Stimulated activated CD4-positive, alpha-beta T cell treated with anti-CD3 and anti-CD28 coated beads, Interleukin-4, amount 100 ng/mL, for 48 hours (primary cell): ENCODE results near the gene IGSF5.
"Not testable (repeated sequence)": the region's sequence is repeated elsewhere in the genome, so short reads cannot be mapped to it uniquely, and the experiment has no call there.

Experiments used
- DNase-seq, 2 donors: peaks; one replicate each; pipeline ENCODE4 v3.0.0-alpha.2; 2020; ENCODE audit warnings: low read depth in 2 of 2

The IGSF5 gene

DNA sequence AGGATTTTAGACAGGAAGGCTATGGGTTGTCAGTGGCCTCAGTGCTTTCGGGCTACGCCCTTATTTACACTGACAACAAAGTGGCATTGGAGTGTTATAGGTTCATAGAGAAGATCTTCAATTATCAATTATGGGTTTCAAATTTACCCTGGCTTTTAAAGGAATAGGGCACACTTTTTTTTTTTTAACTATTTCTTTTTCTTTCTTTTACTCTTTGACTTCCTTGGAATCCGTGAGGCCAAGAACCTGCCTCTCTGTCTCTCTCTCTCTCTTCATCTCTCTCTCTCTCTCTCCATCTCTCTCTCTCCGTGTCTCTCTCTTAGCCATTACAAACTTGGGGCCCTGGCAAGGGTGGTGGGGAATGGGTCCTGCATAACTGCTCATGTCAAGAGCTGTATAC lies at the start of gene IGSF5:
IGSF5 (plus strand) TSS at position 301 of the 400 bp plus-strand sequence. CDS start 327 bp downstream, outside the sequence.
- not testable (repeated sequence) for DNase-seq

DNA sequence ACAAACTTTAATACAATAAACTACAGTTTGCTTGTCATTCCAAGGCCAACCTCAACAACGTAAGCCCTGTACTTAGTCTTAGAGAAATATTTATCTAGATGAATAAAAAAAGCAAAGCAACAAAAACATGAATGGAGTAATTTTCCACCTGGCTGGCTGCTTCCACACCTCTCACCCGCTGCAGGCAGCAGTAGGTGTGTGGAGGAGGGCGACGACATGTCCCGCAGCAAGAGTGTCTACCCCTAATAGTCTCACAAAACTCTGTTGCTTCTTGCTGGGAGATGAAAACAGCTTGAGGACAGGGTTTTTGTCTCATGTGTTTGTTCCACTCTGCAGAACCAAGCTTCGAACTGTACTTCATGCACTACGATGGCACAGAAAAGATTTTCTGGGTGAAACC lies 48.8 kb upstream of the IGSF5 start:
- DNase-seq = no peak

DNA sequence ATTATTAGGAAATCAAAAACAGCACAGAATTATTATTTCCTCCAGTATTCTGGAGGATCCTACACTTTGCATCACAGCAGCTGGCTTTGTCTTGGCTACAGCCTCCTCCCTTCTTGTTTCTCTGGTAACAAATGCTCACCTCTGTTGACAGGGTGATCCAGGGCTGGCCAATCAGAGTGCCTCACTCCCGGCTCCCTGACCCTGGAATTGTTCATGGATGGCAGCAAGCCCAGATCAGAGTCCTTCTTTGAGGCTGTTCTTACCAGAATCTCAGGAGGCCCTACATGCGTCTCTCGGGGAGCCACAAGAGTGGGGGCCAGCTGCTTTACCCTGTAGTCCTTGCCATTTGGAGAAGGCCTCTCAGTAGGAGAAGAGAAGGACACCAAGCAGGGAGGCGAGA lies 48.4 kb upstream of the IGSF5 start:
- no peak for DNase-seq

DNA sequence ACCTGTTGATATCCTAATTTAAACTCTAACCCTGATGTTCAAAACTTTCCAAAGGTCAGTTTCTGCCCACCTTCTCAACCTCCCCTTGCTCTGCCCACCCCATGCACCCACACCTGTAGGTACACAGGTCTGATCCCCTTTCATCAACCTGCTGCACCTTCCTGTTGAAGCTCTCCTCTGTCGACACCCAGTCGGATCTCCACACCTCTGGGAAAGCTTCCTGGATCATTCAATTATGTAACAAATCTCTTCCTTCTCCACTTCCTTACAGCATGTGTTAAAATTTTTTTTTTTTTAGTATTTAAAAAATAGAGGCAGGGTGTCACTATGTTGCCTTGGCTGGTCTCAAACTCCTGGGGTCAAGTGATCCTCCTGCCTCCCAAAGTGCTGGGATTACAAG lies 44.7 kb upstream of the IGSF5 start:
- no peak for DNase-seq

DNA sequence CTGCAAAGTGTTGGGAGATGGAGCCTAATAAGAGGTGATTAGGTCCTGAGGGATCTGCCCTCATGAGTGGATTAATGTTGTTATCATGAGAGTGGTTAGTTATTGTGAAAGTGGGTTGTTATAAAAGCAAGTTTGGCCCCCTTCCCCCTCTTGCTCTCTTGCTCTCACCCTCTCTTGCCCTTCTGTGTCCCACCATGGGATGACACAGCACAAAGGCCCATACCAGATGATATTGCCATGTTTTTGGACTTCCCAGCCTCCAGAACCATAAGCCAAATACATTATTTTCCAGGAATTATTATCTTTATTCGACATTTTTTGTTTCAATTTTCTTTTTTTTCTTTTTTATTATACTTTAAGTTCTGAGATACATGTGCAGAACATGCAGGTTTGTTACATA lies 41.4 kb upstream of the IGSF5 start:
- DNase-seq = no peak

DNA sequence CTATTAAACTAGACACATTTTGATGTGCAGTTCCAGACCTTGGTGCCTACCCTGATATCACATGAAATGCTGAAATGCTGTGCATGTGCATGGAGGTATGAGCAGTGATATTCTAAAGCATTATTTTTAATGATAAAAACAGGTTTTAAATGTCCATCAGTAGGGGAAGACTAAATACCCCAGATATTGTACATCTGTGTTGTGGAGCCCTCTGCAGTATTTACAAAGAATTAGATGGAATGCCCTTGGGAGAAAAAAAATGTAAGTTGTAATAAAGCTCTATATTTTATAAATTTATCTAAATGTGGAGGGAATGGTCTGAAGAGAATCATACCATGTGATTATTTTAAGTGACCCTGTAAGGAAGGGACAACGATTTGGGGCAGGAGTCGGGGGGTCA lies 39.1 kb upstream of the IGSF5 start:
- no peak for DNase-seq

DNA sequence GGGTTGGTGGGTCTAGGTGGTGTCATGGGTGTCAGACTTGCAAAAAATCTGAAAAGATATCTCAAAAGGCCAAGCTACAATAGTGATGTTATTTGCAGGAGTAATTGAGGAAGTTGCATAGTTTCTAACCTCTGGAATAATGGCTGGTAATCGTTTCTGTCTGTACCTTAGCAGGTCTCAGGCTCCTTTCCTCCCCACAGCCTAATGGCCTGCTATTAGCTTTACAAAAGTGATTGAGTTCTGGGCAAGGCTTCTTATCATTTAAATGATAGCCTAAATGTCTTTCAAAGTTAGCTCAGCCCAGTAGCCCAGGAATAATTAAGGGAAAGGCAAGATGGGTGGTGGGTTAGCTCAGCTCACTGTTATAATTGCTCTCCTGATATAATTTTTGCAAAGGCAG lies 37.7 kb upstream of the IGSF5 start:
- no peak for DNase-seq

DNA sequence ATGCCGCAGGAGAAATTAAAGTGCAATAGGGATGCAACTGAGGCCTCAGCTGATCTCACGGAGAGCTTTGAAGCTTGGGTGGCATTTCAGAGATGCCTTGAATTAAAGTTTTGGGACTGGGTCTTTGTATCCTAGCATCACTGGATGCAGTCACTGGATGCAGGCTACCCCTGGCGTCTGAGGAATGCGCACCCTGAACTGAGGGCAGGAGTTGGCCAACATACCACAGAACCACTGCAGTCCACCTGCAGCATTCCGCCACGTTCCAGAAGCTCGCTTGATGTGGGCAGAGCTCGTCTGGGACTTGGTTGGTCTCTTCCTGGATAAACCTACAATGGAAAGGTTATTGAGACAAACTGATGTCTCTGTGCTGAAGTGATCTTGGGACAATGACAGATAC lies 34.1 kb upstream of the IGSF5 start:
- no peak for DNase-seq

DNA sequence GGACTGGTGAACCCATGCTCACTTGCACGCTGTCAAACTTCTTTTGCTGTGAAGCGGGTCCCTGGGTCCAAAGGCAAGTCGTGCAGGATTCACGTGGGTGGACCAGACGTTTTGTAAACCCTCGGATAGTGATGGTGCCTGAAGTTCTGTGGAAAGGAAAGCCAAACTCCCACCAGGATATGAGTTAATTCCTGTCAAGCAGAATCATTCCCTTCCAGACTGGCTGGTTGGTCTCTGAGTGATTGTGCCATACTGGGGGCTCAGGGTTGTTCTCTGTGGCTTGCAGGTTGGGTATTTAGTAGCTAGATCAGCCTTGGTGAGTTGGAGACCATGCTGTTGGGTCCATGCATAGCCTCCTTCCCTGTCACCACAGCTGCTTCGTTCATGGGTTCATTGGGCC lies 32.7 kb upstream of the IGSF5 start:
- no peak for DNase-seq

DNA sequence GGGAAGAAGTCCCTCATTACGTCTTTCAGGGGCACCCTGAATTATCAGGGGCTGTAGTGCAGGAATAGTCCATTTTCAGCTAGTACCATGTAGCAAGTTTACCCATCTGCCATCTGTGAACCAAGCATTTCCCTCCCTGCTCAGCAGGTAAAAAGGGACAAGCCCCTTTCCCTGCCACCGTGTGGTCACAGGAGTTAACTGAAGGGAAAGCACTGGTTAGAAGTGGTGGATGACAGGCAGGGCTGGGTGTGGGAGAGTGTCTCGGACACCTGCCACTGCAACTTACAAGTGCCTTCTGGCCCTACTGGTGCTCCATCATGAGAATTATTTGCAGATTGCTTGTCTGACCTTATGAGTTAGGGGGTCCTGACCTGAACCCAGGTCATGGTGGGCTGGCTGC lies 32.0 kb upstream of the IGSF5 start:
- DNase-seq = no peak

DNA sequence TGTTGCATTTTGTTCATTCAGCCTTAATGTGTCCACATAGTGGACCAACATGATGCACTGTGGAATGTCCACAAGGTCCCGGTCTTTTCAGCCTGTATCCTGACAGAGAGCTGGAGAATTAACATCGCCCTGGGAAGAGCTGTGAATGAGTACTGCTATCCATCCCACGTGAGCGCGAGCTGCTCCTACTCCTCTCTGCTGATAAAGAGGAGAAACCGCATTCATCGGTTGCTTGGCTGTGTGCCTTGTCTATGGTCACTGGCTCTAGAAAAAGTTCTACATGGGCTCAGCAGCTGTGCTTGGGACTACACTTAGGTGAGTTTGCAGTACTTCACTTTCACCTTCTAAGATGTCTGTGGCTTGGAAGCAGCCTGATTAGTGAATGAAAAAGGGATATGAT lies 31.1 kb upstream of the IGSF5 start:
- no peak for DNase-seq

DNA sequence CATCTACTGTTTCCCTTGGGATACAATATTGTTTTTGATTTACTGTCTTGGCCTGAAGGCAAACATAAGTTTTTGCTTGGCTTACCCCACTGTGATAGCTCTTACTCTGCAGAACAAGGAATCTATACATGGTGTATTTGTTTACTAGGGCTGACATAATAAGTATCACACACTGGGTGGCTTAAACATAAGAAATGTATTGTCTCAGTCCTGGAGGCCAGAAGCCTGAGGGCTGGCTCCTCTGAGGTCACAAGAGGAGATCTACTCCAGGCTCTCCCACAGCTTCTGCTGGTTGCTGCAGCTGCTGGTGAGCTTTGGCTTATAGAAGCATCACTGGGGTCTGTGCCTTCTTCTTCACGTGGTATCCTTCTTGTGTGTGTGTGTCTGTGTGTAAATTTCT lies 30.7 kb upstream of the IGSF5 start:
- DNase-seq = no peak

DNA sequence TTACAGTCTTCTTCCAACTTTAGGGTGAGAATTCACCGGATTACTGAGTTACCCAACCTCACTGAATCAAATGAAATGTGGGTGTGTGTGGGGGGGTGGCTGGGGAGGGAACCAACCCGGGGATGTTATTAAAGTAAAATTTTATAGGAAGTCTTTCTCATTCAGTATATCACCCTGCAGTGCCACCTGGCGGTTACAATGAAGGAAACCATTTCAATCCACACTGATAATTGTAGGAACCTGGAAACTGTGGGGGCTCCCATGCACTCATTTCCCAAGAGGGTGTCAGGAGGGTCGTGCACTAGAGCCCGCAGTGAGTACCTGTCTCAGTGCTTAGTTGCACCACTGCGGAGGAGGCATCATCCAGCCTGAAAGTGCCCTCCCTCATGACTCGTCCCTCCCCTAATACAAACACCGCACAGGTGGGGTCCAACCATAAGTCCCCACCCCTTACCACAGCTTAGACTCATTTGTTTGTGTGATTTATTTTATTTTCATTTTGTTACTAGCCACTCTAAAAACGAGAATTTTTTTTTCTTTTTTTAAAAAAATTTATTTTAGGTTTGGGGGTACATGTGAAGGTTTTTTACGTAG lies 29.1 kb upstream of the IGSF5 start:
- peak; percentile 11 to 28 for DNase-seq

DNA sequence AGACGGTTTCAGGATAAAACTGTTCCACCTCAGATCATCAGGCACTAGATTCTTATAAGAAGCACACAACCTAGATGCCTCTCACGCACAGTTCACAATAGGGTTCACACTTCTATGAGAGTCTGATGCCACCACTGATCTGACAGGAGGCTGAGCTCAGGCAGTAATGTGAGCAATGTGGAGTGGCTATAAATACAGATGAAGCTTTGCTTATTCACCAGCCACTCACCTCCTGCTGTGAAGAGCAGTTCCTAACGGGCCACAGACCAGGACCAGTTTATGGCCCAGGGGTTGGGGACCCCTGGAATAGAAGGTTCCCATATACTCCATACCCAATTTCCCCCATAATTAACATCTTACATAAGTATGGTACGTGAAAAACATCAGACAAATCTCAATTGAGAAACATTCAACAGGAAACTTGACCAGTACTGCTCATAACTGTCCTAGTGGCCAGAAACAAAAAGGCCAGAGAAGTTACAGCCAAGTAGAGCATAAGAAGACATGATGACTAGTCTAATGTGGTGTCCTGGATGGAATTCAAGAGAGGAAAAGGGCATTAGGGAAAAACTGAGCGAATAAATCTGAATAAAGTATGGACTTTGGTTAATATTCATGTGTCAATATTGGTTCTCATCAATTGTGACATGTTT lies 24.7 kb upstream of the IGSF5 start:
- no peak for DNase-seq

DNA sequence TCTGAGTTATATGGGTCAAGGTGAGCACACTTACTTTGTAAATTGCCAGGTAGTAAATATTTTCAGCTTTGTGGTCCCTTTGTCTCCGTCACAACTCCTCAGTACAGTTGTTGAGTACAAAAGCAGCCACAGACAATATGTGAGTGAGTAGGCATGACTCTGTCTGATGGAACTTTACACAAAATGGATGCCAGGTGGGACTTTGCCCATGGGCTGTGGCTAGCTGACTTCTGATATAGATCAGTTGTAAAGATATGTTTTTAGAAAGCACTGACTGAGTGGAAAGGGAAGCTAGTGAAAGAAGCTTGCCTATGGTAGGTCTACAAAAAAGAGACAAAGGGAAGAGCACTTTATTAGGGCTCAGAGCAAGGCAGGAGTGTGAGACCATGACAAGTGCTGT lies 23.1 kb upstream of the IGSF5 start:
- DNase-seq = no peak

DNA sequence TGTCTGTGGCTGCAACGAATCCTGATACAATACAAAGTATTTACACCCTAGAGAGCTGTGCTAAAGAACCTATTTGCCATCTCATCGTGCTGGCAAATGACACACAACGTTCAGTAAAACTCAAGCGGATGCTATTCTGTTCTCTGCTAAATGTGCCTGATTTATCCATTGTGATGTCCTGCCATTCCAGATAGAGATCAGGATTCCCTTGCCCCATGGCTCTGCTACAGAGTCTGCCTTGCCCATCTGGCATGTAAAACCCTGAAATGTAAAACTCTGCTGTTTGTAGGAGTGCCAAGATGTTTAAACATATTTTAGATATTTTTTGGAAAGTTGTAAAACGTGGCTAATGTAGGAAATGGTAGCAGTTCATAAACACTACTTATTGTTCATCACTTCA lies 20.0 kb upstream of the IGSF5 start:
- DNase-seq = no peak

DNA sequence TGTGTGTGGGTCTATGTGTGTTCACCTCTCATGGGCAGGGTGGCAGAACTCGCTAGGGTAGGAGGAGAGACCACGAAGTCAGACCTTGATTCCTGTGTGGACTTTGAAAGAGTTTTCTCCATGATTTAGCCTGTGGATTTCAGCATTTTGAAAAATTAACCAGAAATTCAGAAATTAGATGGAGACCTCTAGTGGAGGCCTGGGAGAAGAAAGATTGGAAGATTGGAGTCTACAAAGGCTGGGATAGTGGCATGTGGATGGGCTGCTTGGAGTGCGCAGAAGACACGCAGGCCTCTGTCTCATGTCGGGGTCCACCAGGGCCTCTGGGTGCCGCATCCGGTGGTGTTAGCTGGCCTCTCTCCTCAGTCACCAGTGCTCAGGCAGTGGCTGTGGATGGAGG lies 18.9 kb upstream of the IGSF5 start:
- DNase-seq = no peak

DNA sequence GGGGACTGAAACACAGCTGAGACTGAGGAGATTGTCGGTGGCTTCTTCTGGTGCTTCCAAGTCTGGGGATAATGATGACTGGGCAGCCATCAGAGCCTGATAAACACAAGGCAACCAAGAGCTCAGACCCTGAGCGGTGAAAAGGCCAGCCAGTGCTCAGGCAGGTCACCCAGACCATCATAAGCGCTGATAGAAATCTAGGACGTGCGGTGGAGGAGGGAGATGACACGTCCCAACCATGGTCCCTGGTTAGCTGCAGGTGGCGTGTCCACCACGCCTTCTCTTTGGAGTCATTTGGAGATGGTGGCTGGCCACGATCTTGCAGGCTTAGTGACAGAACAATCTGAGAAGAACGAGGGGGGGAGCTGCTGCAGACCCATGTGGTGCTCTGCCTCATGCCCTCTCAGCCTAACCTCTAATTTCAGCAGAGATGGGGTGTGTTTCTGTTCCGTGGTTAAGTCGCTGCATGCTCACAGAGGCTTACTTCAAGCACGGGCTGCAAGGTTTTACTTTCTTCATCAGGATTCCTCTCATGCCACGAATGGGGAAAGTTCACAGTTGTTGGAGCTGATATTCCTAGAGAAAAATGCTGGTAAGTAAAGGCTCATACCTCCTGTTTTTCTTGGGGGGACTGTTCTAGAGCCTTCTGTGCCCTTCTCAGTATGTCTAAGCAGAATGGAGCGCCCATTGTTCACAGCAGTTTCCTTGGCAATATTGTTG lies 17.4 kb upstream of the IGSF5 start:
- no peak for DNase-seq

DNA sequence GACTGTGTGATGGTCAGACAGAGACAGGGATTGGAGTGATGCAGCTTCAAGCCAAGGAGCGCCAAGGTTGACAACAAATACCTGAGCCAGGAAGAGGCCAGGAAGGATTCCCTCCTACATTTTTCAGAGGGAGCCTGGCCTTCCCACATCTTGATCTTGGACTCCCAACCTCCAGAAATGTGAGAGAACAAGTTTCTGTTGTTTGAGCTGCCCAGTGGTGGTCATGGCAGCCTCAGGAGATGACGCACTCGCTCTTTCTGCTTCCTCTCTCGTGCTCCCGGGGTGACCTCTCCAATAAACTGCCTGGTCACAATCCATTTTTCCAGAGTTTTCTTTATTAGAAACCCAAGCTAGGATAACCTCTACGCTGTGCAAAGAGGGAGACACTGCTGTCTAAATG lies 16.6 kb upstream of the IGSF5 start:
- no peak for DNase-seq

DNA sequence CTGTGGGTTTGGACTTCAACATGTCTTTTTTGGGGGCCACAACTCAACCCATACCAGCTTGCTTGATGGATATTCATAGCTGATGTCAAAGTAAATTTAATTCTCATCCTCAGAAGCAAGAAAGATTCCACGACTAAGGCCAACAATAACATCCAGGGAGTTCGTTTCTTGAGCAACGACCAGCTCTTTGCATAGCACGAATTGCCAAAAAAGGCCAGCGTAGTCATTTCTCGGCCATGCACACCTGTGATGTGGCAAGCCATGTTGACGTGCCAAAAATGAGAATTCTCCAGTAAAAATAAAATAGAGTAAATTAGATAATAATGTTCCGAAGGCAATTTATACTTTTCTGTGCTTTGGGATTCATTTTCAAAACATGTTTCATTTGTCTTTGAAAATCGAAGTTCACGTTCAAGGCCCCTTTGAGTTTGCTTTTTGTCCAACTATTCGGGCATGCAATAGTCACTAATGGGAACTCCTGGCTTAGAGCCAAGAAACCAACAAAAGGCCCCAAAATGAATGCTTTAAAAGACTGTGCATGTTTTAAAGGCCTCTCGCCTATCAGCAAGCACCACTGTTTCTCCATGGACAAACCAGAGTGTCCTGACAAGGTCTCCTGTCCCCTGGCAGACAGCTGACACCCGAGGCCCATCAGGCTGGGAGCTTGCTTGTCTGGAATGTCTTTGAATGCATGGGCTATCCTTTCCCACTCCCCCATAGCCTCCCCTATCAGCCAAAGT lies 14.4 kb upstream of the IGSF5 start:
- DNase-seq = no peak

DNA sequence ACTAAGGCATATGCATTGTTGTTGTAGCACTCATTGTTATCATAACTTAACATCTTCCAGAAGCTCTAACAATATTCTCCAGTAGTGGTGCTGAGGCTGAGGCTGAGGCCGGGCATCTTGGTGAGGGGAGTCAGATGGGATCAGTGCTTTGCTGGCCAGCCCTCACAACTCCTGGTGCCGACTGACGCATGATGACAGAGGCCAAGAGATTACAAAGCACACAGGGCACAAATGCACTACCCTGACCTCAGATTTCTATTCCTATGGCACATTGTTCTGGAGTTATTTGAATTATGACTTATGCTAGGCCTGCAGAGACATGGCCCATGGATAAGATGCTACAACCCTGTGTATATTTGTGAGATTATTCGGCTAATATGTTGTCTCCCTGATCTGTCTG lies 8.3 kb upstream of the IGSF5 start:
- DNase-seq = no peak

DNA sequence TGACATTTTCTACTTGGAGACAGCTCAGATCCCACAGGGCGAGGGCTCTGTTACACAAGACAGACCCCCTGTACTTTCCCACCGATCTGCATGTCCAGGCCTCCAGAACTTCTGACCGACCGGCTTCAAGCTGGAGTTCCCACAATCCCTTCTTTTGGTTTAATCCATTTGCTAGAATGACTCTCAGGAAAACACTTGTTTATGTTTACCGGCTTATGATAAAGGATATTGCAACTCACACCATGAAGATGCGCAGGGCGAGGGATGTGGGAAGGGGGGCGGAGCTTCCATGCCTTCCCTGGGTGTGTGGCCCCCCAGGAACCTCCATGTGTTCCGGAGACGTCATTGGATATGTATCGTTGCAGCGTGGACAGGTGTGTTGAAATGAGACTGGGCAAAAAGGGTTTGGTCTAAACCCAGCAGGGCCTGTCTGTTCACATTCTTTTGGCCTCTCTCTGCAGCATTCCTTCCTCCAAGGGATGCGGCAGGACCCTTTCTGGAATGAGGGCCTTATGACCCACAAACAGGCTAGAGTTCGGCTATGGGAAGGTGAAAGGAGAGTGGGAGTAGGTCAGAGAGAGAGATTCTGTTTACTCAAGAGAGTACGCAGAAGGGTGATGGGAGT lies 7.5 kb upstream of the IGSF5 start:
- DNase-seq = no peak
